Fibroblast of the aortic adventitia (primary cell): ENCODE results near the gene PRR36. TPM values are rescaled to one million over a fixed set of nuclear protein-coding genes. Genes with fewer than 3 reads are reported as not detected.
"Not testable (repeated sequence)": the region's sequence is repeated elsewhere in the genome, so short reads cannot be mapped to it uniquely, and the experiment has no call there.

Experiments
- DNase-seq: peaks from one replicate; pipeline ENCODE4 v3.0.0-alpha.2; 2010; ENCODE audit warnings: low read depth
- H3K4me3 ChIP-seq: 2 replicates; pipeline ENCODE4 v1.5.1; 2011; ENCODE audit warnings: low read depth, mild to moderate bottlenecking, control low read depth, low read length, moderate library complexity
- total RNA-seq: library from RNA; depleted of rRNA; stranded (reverse); fragments of >200 nt; gene quantifications from 2 replicates; pipeline ENCODE4 v1.2.3, GENCODE V29; 2012; ENCODE audit warnings: low replicate concordance
- TF ChIP-seq, protein P1 (sequence below): IDR thresholded peaks from 2 replicates; pipeline ENCODE4 v1.5.1; 2011; ENCODE audit warnings: mild to moderate bottlenecking, low read length, control low read depth, inconsistent platforms; ENCODE audit not compliant: insufficient read depth

Gene PRR36
- total RNA-seq, 1 donor = 0.09 TPM

DNA sequence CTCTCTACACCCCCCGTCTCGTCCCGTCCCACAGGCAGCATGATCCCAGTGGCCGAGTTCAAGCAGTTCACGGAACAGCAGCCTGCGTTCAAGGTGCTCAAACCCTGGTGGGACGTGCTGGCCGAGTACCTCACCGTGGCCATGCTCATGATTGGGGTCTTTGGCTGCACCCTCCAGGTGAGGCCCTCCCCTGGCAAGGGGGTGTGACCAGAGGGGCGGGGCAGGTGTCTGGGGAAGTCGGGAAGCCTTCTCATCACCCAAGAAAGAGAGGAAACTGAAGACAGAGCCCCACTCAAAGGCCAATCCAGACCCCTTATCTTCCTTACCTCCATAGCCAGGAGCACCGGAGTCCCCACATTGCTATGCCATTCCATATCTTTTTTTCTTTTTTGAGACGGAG is 21.4 kb upstream of the PRR36 start:
- H3K4me3 ChIP-seq = no peak overlapping the region
- DNase-seq = no peak
- TF ChIP-seq, protein P1, sequence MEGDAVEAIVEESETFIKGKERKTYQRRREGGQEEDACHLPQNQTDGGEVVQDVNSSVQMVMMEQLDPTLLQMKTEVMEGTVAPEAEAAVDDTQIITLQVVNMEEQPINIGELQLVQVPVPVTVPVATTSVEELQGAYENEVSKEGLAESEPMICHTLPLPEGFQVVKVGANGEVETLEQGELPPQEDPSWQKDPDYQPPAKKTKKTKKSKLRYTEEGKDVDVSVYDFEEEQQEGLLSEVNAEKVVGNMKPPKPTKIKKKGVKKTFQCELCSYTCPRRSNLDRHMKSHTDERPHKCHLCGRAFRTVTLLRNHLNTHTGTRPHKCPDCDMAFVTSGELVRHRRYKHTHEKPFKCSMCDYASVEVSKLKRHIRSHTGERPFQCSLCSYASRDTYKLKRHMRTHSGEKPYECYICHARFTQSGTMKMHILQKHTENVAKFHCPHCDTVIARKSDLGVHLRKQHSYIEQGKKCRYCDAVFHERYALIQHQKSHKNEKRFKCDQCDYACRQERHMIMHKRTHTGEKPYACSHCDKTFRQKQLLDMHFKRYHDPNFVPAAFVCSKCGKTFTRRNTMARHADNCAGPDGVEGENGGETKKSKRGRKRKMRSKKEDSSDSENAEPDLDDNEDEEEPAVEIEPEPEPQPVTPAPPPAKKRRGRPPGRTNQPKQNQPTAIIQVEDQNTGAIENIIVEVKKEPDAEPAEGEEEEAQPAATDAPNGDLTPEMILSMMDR = no peak

DNA sequence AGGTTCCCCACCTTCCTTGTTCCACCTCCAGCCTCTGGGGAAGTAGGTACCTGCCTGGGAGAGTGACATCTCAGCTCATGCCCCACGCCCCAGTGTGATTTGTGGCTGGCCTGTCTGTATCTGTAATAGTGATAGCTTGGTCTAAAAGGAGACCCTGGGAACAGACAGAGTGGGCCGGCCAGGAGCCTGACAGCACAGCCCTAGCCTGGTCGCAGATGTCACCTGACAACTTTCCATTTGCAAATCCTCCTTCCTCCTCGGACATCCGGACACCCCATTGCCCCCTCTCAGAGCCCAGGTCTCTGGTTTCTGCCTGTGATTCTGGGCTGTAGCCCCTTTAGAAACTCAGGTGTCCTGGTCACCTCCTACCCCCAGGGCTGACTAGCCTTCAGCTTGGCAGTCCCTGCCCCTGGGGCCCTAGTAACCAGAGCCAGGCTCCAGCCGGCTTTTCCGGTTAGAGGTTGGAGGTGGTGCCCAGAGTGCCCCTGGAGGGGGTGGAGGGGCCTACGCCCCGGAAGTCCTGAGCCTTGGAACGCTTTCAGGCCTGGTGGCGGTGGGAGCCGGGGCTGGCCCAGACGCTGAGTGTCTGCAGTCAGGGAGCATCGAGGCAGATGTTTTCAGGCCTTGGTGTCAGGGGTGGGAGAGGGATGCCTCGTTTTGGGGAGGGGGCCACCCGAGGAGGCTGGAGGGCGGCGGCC is 20.6 kb upstream of the PRR36 start:
- no peak for DNase-seq
- TF ChIP-seq, protein P1 = no peak
- H3K4me3 ChIP-seq = no peak overlapping the region

DNA sequence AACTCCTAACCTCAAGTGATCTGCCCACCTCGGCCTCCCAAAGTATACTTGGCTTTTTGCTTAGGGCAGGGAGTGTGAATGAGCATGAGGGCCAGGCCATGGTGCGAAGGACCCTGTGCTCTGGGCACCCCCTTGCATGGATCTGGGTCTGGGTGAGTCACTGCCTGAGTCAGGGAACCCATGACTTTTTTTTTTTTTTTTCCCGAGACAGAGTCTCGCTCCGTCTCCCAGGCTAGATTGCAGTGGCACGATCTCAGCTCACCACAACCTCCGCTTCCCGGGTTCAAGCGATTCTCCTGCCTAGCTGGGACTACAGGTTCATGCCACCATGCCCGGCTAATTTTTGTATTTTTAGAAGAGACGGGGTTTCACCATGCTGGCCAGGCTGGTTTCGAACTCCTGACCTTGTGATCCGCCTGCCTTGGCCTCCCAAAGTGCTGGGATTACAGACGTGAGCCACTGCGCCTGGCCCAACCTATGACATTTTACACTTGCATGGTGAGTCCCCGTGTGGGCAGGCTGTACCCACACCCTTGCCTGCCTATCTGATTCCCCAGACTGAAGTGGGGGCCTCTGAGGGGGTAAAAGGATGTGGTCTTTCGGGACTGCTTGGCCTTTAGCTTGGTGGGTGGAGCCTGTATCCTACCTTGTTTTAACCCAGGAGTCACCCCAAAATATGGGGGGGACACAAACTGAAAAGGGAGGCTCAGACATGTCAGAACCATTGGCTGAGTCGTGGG is 19.3 kb upstream of the PRR36 start:
- not testable (repeated sequence) for DNase-seq, H3K4me3 ChIP-seq

DNA sequence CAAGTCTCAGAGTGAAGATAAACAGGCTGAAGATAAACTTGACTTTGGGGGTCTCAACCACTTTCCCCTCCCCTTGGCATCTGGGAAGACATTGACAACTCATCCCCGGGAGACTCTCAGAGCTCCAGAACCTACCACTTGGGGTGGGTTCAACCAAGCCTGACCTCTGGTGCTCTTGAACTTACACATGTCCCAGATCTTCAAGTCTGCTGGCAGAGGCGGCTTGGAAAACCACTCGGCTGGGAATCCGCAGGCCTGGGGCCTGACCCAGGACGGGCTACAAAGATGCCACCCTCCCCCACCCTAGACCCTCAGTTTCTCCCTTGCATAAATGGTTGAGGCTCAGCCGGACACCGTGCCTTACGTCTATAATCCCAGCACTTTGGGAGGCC is 14.6 kb upstream of the PRR36 start:
- DNase-seq = no peak
- TF ChIP-seq, protein P1 = no peak
- peak overlapping the region; percentile 75 for H3K4me3 ChIP-seq

DNA sequence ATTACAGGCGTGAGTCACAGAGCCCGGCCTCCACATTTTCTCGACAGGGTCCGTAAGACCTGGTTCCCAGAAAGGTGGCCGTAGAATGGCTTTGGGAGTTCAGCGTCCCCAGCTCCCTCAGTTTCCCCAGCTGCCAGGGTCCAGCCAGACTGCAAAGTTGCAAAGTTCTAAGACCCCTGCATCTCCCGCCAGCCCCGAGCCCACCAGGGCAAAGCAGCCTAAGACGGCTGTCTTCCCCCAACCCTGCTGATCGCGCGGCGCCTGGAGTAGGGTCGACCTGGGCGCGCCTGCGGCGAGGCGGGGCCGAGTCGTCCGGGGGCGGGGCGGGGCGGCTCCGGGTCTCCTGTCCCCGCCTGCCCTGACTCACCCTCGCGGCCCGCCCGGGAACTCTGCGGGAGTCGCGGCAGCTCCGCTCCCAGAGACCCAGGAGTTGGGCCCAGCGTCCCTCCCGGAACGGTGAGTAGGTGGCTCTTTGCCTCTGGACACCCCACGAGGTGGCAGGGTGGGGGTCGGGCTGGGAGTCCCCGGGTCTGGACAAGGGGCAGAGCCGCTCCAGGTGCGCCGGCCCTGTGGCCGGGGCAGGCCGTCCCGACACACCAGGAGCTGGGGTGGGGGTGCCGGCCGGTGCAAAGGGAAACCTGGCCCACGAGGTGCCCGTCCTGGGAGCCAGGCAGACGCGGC is 14.1 kb upstream of the PRR36 start, which contains the start of gene LRRC8E:
Gene LRRC8E (plus strand): TSS at position 366 of the 681 bp plus-strand sequence. CDS start 7,094 bp downstream, outside the sequence.
- TF ChIP-seq, protein P1 = no peak
- peak within 1 kb of the TSS; percentile 75 for H3K4me3 ChIP-seq
- peak; percentile 43 for DNase-seq

DNA sequence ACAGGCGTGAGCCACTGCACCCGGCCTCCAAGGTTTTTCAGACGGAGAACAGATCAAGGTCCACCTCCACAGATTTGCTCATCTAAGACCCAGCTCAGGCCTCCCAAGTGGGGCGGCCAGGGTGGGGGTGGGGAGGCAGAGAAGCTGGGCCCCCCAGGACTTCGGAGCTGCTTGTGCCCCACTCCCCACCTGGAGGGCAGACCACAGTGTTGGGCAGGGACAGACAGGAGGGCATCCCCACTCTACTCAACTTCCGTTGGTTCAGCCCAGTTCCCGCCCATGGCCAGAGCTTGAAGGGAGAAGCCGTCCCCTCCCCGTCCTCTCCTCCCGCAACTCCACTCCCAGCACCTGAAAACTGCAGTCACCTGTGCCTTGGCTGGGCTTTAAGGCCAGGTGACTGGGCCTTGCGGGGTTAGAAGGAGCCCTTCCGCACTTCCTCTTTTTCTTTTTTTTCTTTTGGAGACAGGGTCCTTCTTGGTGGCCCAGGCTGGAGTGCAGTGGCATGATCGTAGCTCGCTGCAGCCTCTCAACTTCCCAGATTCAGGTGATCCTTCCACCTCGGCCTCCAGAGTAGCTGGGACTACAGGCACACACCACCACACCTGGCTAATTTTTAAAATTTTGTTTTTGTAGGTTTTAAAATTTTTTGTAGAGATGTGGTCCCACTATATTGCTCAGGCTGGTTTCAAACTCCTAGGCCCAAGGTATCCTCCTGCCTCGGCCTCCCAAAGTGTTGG is 13.4 kb upstream of the PRR36 start:
- H3K4me3 ChIP-seq = no peak overlapping the region
- TF ChIP-seq, protein P1 = no peak
- no peak for DNase-seq
